ENCODE results near the gene ADCY10. TPM values are rescaled to one million over a fixed set of nuclear protein-coding genes. Genes with fewer than 3 reads are reported as not detected.

Gene ADCY10
- total RNA-seq, 1 donor from 2014 or later: not detected

GRCh38 chr1:167767761-167768160 lies 146.2 kb downstream of the ADCY10 start:
- no peak for DNase-seq (ENCODE audit: low read depth)
- TF ChIP-seq CTCF (conservative IDR thresholded peaks at IDR 0.05; ENCODE audit: low read depth, low read length): no peak
- no peak overlapping the region for H3K4me3 ChIP-seq (ENCODE audit: low read depth, low read length)

- no peak overlapping the region for H3K4me3 ChIP-seq (ENCODE audit: low read depth, low read length)
- DNase-seq (ENCODE audit: low read depth): no peak
- TF ChIP-seq CTCF (conservative IDR thresholded peaks at IDR 0.05; ENCODE audit: low read depth, low read length): no peak
These were observed 147.4 kb downstream of the ADCY10 start for GRCh38 chr1:167766538-167766937.

GRCh38 chr1:167765496-167765895 lies 148.4 kb downstream of the ADCY10 start:
- H3K4me3 ChIP-seq (ENCODE audit: low read depth, low read length): no peak overlapping the region
- no peak for DNase-seq (ENCODE audit: low read depth)
- TF ChIP-seq CTCF (conservative IDR thresholded peaks at IDR 0.05; ENCODE audit: low read depth, low read length): no peak

GRCh38 chr1:167764458-167765330 lies 149.2 kb downstream of the ADCY10 start:
- DNase-seq (ENCODE audit: low read depth): no peak
- no peak overlapping the region for H3K4me3 ChIP-seq (ENCODE audit: low read depth, low read length)
- TF ChIP-seq CTCF (conservative IDR thresholded peaks at IDR 0.05; ENCODE audit: low read depth, low read length): no peak

DNA sequence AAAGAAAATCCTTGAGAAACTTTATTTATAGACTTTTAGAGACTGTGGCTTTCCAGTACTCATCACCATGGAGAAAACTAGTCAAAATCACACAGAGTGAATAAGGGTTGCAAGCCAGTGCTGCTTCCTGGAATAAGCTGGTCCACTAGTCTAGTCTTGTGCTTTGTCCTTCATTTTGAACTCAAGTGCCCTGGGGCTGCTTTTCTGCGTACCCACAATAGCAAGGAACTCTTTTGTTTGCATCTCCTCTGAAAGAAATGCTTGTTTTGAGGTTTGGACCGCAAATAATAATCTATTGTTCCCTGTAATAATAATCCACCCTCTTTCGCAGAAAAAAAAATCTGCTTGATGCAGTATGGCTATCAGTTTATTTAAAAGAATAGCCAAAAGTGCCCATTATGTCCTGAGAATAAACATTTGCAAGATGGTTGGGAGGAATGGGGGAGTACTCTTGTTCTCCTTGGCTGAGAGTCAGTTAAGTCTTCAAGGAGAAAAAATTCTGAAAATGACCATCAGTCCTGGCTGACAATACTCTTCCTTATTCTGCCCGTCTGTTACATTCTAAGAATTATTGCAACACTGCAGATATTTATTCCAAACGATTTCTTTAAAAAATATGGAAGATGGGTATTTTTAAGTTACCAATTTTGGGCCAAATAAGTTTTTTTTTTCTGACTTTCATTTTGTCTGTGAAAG lies 150.3 kb downstream of the ADCY10 start:
- DNase-seq (ENCODE audit: low read depth): no peak
- no peak overlapping the region for H3K4me3 ChIP-seq (ENCODE audit: low read depth, low read length)
- no peak for TF ChIP-seq CTCF (conservative IDR thresholded peaks at IDR 0.05; ENCODE audit: low read depth, low read length)

DNA sequence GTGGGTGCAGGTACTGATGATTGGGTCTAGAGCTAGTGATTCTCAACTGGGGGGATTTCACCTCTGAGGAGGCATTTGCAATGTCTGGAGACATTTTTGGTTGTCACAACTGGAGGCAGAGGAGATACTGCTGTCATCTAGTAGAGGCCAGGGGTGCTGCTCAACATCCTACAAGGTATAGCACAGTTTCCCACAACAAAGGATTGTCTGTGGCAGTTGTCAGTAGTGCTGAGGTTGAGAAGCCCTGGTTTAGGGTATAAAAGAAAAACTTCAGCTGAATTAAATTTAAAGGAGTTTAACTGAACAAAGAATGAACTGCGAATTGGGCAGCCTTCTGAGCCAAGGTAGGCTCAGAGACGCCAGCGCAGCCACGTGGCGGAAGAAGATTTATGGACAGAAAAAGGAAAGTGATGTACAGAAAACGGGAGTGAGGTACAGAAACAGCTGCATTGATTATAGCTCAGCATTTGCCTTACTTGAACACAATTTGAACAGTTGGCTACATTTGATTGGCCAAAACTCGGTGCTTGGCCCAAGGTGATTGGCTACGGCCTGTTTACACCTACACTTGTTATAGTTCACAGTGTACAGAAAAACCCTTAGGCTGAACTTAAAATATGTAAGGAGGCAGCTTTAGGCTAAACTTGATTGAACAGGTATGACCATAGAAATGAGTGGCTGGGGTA lies 151.7 kb downstream of the ADCY10 start:
- DNase-seq (ENCODE audit: low read depth): no peak
- H3K4me3 ChIP-seq (ENCODE audit: low read depth, low read length): no peak overlapping the region
- no peak for TF ChIP-seq CTCF (conservative IDR thresholded peaks at IDR 0.05; ENCODE audit: low read depth, low read length)

Data from epithelial cell of proximal tubule (primary cell).